H1 (cell line): Measurements from ENCODE around the gene CNIH1.

Source experiments
- ASH2L ChIP-seq: fragments of 200-600, 300-600 bp; sonication (generic); IDR thresholded peaks from one replicate; pipeline ENCODE4 v1.7.1; 2017; ENCODE audit warnings: low read length
- EP300 ChIP-seq, 2 experiments: IDR thresholded peaks; 1 replicate in 1 of 2; 2 replicates in 1 of 2; pipeline ENCODE4 v1.6.1; 2011 to 2012; ENCODE audit warnings: low read depth in 2 of 2, low read length in 2 of 2, mild to moderate bottlenecking in 2 of 2, borderline replicate concordance in 1 of 2, inconsistent platforms in 1 of 2, moderate library complexity in 1 of 2
- SIN3A ChIP-seq, 2 experiments: IDR thresholded peaks in 1 of 2; conservative IDR thresholded peaks in 1 of 2; 2 replicates each; pipeline ENCODE4 v1.6.1; 2011 to 2012; ENCODE audit warnings: low read length in 2 of 2, improper control_type of control experiment in 1 of 2, low read depth in 1 of 2, mild to moderate bottlenecking in 1 of 2
- SIRT6 ChIP-seq: IDR thresholded peaks from one replicate; pipeline ENCODE4 v1.7.1; 2012; ENCODE audit warnings: low read length, inconsistent platforms
- SP1 ChIP-seq: IDR thresholded peaks from 2 replicates; pipeline ENCODE4 v1.6.1; 2011; ENCODE audit warnings: low read depth, low read length
- ZNF274 ChIP-seq: IDR thresholded peaks from 2 replicates; pipeline ENCODE4 v1.7.0; 2012; ENCODE audit warnings: low read length, borderline replicate concordance; ENCODE audit errors: extremely low read depth
- TF ChIP-seq, protein P1 (sequence below), 3 experiments: IDR thresholded peaks; 1 replicate in 2 of 3; 2 replicates in 1 of 3; pipeline versions ENCODE4 v1.5.1 to v1.6.1; 2011; ENCODE audit warnings: low read length in 3 of 3, mild to moderate bottlenecking in 3 of 3, inconsistent platforms in 2 of 3, low read depth in 1 of 3, moderate library complexity in 1 of 3; ENCODE audit not compliant: insufficient read depth in 1 of 3; ENCODE audit errors: control extremely low read depth in 1 of 3

DNA sequence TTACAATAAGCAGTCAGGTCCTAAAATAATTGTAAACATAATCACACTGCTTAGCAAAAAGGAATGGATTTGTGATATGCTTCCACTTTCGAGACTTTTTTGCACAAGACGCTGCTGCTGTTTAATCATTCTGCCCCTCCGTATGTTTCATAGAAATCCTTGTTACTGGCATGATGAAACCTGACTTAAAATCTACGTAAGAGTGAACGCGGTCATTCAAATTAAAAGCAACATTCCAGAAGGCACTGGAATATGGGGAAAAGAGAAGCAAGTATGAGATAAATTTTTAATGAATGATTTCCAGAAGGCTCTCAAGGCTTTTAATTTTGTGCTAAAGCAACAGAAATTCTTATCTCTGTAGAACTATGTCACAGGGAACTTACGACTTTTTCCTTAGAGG, 1.1 kb downstream of the CNIH1 start:
- no peak for TF ChIP-seq SIN3A (conservative IDR thresholded peaks at IDR 0.05 in 1 of 2, IDR thresholded peaks at IDR 0.05 in 1 of 2; ENCODE audit: low read depth in 1 of 2, low read length in 2 of 2)
- no peak for TF ChIP-seq SP1
- TF ChIP-seq, protein P1, sequence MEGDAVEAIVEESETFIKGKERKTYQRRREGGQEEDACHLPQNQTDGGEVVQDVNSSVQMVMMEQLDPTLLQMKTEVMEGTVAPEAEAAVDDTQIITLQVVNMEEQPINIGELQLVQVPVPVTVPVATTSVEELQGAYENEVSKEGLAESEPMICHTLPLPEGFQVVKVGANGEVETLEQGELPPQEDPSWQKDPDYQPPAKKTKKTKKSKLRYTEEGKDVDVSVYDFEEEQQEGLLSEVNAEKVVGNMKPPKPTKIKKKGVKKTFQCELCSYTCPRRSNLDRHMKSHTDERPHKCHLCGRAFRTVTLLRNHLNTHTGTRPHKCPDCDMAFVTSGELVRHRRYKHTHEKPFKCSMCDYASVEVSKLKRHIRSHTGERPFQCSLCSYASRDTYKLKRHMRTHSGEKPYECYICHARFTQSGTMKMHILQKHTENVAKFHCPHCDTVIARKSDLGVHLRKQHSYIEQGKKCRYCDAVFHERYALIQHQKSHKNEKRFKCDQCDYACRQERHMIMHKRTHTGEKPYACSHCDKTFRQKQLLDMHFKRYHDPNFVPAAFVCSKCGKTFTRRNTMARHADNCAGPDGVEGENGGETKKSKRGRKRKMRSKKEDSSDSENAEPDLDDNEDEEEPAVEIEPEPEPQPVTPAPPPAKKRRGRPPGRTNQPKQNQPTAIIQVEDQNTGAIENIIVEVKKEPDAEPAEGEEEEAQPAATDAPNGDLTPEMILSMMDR (IDR thresholded peaks at IDR 0.05; ENCODE audit: control extremely low read depth in 1 of 3, insufficient read depth in 1 of 3, low read depth in 1 of 3, low read length in 3 of 3): no peak
- no peak for TF ChIP-seq EP300 (IDR thresholded peaks at IDR 0.05; ENCODE audit: borderline replicate concordance in 1 of 2, low read depth in 2 of 2, low read length in 2 of 2)
- TF ChIP-seq ASH2L: no peak
- no peak for TF ChIP-seq SIRT6
- no peak for TF ChIP-seq ZNF274
